Ramos (cell line): ENCODE results near the gene TEKT3.

Experiments used
- in situ Hi-C: fragments of 300-500 bp; cut with MboI; formaldehyde crosslinking; loops from one replicate; pipeline ENCODE4 v1.14.3; 2022; ENCODE audit warnings: low sequenced_read_pairs; ENCODE audit not compliant: unreplicated experiment

TEKT3 gene

GRCh38 chr17:15301845-15302244 is 39.6 kb downstream of the TEKT3 start:
- in situ Hi-C loops = no loop called here

DNA sequence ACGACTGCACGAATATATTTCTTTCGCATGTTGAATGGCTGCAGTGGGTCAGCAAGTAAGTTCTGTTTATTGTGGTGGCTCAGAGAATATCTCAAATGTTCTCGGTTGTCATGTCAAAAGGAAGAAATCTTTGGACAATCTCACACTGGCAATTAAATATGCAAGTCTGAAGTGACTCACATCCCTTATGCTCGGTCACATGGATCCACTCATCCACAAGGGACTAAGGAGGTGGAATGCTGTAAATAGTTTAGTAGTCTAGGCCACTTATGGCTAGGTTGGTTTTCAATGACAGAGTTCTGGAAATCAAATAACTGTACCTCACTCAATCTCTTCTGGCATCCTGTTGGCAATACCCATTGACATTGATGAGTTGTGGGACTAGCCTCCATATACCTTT is 43.2 kb downstream of the TEKT3 start:
- in situ Hi-C loops = no loop called here

- in situ Hi-C loops = no loop called here
These were observed 47.8 kb downstream of the TEKT3 start for GRCh38 chr17:15293558-15293957.

GRCh38 chr17:15291674-15292361 is 49.6 kb downstream of the TEKT3 start:
- in situ Hi-C loops = no loop called here

GRCh38 chr17:15290605-15291004 is 50.8 kb downstream of the TEKT3 start:
- in situ Hi-C loops = no loop called here

- in situ Hi-C loops = no loop called here
These were observed 51.9 kb downstream of the TEKT3 start for GRCh38 chr17:15289285-15290183.

- in situ Hi-C loops = no loop called here
These were observed 52.5 kb downstream of the TEKT3 start for GRCh38 chr17:15288859-15289258.

DNA sequence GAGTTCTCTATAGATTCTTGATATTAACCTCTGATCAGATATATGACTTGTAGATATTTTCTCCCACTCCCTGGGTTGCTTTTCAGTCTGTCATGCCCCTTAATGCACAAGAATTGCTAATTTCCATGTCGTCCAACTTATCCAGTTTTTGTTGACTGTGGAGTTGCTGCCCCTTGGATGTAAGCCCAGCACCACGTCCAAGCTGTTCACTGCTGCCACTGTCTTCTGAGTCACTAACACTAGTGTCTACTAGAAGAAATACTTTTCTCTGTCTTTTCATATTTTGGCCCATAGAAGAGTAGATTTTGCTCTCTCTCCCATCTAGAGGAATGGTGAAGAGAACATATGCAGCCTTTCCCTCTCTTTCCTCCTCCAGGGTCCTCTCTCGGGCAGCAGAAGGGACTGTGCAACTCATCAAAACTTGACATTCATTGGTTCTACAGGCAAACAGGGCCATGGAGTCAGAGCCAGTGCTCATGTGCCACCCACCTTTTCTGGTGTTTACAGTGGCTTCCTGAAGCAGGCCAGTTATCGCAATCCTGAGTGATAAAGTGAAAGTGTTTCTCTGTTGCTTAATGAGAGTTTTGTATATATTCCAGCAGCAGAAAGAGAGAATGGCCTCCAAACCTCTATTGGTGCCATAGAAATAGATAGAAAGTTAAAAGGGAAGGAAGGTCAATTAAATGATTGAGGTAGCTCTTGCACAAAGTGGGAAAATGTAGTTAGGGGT is 53.7 kb downstream of the TEKT3 start:
- in situ Hi-C loops = no loop called here

- in situ Hi-C loops = no loop called here
These were observed 55.9 kb downstream of the TEKT3 start for GRCh38 chr17:15285466-15285865.

GRCh38 chr17:15284537-15284936 is 56.9 kb downstream of the TEKT3 start:
- in situ Hi-C loops = no loop called here

GRCh38 chr17:15284107-15284506 is 57.3 kb downstream of the TEKT3 start:
- in situ Hi-C loops = no loop called here

- in situ Hi-C loops = no loop called here
These were observed 59.5 kb downstream of the TEKT3 start for GRCh38 chr17:15281909-15282308.

DNA sequence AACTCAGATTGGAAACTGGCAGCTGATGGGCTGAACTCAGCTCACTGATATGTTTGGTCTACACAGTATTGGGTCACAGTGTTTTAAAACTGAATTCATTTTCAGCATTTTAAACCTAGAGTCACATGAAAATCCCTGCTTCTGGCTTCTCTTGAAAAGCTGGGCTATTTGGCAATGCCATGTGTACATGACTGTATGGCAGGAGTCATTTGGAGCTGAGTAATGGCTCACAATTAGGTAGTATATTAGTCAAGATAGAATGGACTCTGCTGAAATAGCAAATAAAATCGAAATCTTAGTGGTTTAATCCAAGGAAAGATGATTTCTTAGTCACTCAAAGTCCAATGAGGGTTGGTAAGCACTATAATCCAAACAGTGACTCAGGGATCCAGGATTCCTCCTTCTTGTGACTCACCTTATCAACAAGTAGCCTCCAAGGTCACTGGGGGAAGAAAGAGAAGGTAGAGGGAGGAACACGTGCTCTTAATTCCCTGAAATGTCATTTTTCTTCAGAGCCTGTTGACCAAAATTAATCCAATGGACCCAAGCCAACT is 62.4 kb downstream of the TEKT3 start:
- in situ Hi-C loops = no loop called here

DNA sequence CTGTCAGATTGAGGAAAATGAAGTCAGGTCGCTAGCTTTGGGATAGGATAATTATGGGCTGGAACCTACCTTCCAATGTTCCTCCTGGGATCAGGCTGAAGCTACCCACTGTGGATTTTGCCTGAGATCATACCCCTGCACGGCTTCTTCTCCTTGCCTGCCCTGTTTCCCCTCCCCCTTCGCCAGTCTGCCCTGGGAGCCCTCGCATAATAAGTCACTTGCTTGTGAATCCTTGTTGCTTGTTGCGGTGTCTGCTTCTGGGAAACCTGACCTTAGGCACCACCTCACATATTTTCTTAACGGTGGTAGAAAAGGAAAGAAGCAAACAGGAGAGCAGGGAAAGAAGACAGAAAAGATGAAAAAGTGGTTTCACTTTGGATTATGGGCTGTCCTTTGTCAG is 63.0 kb downstream of the TEKT3 start:
- in situ Hi-C loops = no loop called here

DNA sequence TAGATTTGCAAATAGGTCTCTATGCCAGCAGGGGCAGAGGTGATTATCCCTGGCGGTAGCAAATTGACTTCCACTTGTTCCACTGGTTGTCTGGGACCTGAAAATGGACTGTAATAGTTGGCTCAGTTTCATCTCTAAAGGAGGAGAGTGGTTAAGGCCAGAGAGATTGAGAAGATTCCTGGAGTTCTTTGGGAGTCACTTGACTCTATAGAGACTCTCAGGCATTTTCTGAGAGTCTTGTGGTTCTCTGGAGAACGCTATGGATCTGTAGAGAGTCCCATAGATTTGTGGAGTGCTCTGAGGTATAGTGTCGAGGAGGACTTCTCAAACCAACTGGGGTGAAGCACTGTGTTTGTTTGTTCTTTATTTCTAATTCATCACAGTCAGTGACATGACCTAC is 67.4 kb downstream of the TEKT3 start:
- in situ Hi-C loops = no loop called here

DNA sequence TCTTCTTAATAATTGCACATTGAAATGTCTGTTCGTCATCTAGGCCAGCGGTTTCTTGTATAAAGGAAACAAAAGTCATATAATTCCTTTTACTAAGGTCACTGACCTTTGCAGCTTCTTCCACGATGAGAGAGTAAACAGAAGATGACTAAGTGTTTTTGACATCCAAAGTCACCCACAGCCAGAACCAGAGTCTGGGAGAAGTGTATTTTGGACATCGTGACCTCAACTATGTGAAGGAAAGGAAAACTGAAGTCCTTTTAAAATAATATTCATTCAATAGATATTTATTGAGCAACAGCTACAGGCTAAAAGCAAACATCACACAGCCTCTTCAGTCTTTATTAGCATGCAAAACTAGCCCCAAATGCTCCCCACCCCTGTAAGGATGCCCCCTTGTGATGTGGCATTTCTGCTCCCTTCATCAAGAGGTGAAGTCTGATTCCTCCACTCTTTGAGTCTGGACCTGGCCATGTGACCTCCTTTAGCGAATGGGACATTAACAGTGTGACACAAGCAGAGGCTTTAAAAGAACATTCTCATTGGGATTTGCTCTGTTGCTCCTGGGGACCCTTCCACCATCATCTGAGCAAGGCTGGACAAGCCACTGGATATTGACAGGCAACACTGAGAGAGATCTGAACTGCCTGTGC is 68.1 kb downstream of the TEKT3 start:
- in situ Hi-C loops = no loop called here

DNA sequence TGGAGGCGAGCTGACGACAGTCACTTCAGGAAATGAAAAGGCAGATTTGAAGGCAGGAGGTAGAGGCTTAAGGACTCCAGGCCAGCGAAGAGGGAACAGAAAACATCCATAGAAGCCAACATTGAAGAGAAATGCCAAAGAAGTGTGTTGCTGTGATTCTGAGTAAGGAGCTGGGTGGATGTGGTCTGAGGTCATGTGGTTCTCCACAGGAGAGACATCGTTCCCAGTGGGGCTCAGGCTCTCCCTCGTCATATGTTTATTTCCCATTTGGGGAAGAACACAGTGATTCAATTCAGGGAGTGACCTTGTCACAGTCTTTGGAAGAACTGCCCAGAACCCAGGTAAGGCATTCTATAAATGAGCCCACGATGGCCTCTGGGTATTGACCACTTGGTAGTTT is 69.7 kb downstream of the TEKT3 start:
- in situ Hi-C loops = no loop called here

- in situ Hi-C loops = no loop called here
These were observed 70.6 kb downstream of the TEKT3 start for GRCh38 chr17:15270628-15271381.

DNA sequence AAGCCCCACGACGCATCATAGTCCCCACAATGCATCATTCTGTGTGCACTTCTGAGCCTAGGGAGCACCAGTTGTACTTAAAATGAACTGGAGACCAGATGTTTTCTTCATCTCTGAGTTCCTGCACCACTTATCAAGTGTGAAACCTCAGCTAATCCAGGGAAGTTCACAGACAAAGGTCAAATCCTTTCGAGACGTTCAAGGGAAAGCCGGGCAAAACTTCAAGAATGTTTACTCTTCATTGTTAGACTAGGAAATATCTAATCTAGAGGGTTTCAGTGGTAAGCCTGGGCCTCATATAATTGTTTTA is 71.7 kb downstream of the TEKT3 start:
- in situ Hi-C loops = no loop called here
